Renal pelvis (tissue), 4 donors: ENCODE results near the gene UBAC2. TPM values are rescaled to one million over a fixed set of nuclear protein-coding genes. Genes with fewer than 3 reads are reported as not detected.
"Not testable (repeated sequence)": the region's sequence is repeated elsewhere in the genome, so short reads cannot be mapped to it uniquely, and the experiment has no call there.

ENCODE experiments used
- DNase-seq: peaks from one replicate; pipeline ENCODE4 v3.0.0-alpha.2; 2013
- polyA plus RNA-seq, 3 donors: library from polyadenylated mRNA; unstranded; fragments of 120-200 nt; gene quantifications; one replicate each; pipeline ENCODE4 v1.2.1, GENCODE V29; 2013; ENCODE audit not compliant: insufficient read length in 3 of 3

UBAC2 gene
- polyA plus RNA-seq, 3 donors, result 89.9 to 91.8 (median 90.7) TPM

DNA sequence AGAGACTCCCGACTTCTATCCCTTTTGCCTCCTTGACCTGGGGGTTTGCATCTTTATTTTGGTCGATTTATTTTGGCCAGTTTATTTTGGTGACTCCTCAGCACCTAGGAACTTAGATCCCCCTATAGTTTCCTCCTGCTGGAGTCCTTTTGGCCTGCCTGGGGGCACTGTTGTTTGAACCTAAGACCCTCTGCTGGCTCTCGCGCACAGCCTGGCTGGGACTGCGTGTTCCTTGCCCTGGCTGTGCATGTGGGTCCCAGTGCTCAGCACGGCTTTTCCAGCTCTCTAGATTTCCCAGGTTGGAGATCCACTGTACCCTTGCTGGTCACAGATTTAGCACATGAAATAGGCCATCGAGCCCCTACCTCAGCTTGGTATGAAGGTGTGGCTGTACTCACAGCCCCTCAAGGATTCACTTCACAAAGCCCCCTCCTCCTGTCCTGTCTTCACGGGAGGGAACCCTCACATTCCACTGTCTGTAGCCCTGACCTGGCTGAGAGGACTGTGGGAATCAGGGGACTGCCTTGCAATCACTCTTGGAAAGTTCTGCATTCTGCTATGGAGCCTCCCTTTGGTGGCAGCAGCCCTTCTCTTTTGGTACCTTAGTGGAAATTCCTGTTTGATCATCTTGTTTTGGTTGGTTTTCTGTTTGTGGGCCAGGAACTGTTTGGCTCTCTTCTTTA is 8.3 kb downstream of the UBAC2 start:
- DNase-seq, result no peak

DNA sequence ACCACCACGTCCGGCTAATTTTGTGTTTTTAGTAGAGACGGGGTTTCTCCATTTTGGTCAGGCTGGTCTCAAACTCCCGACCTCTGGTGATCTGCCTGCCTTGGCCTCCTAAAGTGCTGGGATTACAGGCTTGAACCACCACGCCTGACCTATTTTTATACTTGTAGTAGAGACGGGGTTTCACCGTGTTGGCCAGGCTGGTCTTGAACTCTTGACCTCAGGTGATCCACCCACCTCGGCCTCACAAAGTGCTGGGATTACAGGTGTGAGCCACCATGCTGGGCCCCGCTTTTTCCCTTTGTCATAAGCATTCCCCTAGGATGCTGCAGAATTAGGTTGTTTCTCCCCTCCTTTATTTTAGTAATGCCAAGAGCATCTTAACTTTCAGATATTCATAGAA is 10.0 kb downstream of the UBAC2 start:
- DNase-seq, result not testable (repeated sequence)

DNA sequence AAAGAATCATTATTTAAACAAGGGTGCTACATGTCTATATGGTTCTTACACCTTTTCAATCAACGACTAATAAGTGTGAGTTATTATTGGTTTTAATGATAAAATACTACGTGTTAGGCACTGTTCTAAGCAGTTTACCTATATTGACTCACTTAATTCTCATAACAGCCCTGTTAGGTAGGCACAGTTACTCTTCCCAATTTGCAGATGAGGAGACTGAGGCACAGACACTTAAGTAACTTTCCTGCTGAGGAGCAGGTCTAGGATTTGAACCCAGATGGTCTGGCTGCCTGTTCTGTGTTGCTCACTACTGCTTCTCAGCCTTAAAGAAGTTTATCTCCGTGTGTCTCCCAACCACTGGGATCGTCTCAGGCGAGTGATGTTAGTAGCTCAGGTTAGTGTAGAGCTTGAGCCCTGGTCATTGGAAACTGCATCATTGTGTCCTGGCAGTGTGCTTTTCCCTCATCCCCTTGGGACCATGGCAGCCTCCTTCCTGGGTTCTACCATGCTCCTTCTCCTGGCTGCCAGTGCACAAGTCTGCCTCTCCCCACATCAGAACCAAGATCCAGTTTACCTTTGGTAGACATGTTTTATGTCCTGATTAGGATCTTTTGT is 10.9 kb downstream of the UBAC2 start:
- no peak for DNase-seq

DNA sequence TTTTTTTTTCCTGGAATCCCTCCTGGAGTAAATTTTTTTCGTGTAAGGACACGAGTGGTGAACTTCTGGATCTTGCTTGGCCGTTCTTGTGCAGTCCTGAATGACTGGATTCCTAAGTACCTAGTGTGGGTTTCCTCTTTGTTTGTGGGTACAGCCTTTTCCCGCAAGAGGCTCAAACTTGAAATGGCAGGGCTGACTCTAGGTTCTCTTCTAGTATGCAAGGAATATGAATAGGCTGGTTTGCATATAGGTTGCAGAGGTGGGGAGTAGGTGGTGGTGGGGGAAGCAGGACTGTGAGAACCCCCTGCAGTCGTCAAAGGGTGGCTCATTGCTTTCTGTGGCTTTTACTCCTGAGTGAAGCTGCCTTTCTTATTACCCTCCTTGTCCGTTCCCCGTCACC is 13.6 kb downstream of the UBAC2 start:
- DNase-seq, result no peak

DNA sequence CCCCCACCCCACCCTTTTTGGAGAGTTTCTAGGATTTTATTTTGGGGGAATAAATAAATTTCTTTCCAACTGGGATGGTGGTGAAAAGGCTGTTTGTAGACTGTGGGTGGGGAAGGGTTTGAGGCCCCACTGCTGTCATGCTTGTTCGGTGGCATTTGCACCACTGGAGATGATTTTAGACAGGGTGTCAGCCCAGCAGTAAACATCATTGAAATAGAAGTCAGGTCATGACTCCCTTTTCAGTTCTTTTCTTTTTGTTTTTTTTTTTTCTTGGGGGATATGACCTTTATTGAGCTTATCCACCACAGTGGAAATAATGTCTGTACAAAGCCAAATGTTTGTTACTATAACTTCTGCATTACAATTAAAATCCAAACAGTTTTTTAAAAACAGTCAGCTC is 14.1 kb downstream of the UBAC2 start:
- no peak for DNase-seq

DNA sequence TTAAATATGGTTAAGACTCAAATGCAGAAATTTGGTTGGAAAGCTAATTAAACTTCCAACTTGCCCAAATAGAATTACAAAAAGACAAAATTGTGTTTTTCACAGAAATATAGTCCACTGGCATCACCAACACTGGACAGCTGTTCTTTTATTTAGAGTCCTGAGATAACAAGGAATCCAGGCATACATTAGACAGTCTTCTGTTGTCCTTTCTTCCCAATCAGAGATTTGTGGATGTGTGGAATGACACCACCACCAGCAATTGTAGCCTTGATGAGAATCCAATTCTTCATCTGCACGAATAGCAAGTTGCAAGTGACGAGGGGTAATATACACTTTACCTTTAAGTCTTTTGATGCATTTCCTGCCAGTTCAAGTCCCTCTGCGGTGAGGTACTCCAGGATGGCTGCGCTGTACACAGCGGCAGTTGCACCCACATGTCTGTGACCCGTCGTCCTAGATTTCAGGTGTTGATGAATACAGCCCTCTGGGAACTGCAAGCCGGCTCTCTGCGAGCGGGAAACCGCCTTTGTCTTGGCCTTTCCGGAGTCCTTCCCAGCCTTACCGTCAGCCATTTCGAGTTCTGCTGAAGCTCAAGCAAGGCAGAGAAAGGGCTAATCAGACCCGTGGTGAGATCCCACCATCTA is 14.7 kb downstream of the UBAC2 start:
- no peak for DNase-seq

DNA sequence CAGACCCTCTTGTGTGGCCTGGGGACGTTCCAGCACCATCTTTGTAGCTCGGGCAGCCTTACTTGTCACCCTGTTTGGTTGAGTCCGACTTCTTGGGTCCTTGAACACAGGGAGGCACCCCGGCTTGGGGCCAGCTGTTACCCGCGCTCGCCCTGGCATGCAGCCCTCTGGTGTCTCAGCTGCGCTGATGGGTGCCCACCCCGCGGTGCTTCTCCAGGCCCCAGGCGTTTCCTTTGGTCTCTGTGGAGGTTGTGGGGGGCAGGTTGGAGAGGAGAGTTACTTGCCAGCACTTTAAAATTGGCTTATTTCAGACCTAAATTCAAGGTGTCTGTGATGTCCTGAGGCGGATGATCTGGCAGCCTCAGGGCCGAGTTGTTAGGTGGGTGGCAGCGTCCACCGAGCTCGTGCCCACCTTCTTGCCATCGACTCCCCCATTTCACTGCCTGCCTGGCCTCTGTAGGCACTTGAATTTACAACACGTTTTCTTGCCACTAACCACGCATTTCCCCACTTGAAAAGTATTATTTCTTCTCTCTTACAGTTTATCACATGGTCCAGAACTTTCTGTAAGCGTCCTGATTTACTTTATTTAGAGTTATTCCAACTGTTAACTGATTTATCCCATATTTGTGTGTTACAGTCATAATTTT is 16.9 kb downstream of the UBAC2 start:
- no peak for DNase-seq

DNA sequence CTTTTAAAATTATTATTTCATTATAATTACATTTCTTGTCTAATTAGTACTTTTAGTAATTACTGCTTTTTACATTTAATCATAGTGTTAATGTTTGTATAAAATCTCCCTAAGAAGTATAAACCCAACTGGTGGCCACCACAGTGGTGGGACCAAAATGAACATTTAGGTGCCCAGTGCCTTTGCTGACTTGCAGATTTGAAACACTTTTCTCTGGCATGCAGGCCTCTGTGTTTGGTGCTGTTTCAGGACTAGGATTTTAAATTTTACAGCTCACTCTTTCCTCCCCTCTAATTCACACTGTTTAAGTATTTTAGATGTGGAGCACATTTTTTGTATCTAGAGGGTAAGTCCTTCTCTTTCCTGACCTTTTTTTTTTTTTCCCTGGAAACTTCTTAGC is 17.5 kb downstream of the UBAC2 start:
- DNase-seq, result no peak

DNA sequence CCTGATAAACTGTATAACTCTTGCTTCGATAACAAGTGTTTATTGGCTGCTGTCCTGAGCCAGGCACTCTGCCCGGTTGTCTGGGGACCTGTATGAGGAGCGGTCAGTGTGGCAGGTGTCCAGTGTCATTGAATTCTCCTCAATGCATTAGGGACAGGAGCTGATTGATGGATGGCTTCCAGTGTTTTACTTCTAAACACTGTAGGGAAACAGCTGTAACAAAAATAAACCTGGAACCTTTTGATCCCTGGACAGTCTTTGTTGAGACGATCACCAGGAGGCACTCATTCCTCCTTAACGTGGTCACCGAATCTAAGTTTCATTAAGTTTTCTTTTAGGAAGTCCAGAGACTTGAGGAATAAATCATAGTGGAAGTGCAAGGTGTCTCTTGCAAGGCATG is 17.9 kb downstream of the UBAC2 start:
- peak; percentile 35 for DNase-seq

DNA sequence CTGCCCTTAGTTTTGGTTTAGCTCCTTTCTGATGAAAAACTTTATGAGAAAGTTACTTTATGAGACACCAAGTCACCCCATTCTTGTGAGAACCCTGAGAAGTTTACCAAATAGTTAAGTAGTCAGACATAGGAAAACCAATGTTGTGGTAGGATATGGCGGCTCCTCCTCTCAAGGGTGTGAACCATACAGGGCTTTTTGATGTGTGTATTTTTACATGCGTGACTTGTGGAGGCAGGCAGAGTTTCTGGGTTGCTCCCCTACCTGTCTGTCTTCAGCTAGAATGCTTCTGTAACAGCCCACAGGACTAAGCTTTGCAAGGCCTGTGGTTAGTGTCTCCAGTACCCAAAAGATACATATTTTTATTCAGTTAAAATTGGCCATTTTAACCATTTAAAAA is 18.3 kb downstream of the UBAC2 start:
- DNase-seq, result no peak

DNA sequence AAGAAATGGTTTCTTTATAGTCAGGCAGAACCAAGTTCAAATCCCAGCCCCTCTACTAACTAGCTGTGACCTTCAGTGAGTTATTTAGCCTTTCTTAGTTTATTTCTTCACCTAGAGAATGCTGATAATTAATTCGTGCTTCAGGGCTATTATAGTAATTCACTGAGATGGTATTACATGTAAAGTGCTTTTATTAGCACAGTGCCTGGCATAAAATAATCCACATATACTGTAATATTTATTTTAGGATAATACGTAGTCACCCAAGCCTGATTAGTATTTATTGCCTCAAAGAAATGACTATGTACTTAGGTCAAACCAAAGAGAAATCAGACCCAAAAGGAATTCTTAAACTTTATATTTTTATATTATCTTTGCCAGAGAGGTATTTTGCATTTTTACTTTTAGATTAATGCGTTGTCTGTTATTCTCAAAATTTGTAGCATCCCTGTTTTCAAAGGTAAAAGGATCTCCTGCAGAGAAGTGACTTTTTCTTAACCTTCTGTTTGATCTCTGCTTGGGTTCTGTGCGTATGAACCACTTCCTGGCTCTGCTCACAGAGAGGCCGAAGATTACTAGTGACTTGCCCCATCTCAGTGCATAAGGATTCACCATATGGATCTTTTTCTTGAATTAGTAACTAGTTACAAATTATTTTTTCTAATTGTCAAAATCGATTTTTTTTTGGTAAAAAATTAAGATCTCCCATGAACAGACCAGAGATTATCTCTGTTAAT is 19.7 kb downstream of the UBAC2 start:
- DNase-seq, result no peak

DNA sequence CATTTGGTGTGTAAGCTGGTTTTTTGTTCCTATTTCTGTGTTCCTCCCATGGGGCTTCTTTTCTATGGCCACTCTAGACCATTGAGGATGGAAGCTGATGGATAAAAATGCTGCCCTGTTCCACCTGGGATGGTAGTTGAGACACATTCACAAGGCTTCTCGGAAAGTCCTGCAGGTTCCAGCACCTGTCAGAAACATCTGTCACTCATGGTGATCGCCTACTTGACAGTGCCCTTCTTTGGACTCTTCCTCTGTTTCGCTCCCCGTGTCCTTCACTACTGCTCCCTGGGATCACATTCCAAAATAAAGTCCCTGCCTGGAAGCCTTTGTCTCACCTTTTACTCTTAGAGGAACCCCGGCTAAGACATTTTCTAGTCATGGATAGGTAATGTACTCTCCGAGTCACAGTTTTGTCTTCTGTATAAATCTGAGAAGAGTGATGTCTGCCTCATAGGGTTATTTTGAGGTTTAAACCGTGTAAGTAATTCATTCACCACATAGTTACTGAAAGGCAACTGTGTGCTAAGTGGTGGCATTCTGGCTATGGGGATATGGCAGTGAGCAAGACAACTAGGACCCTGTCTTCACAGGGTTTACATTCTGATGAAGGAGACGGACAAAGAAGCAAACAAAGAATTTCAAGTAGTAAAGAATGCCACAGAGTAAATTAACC is 21.0 kb downstream of the UBAC2 start:
- DNase-seq, result no peak

DNA sequence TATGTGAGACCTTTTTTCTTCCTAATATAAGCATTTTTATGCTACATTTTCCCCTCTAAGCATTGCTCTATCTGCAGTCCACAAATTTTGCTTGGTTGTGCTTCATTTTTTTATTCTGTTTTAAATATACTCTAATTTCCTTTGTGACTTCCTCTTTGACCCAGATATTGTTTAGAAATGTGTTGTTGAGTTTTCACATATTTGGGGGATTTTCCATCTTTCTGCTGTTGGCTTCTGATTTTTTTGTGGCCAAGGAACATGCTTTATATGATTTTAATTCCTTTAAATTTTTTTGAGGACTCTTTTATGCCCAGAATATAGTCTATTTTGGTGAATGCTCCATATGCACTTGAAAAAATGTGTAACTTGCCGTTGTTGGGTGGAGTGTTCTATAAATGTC is 22.9 kb downstream of the UBAC2 start:
- DNase-seq, result no peak

DNA sequence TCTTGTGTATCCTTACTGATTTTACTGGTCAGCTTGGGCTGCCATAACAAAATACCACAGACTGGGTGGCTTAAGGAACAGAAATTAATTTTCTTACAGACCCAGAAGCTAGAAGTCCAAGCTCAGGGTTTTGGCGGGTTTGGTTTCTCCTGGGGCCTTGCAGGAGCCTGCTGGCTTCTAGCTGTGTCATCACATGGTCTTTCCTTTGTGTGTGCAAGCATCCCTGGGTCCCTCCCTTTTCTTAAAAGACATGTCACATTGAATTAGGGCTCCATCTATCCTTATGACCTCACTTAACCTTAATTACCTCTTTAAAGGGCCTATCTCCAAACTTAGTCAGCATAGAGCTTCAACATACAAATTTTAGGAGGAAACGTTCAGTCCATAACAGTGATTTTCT is 23.4 kb downstream of the UBAC2 start:
- DNase-seq, result no peak

DNA sequence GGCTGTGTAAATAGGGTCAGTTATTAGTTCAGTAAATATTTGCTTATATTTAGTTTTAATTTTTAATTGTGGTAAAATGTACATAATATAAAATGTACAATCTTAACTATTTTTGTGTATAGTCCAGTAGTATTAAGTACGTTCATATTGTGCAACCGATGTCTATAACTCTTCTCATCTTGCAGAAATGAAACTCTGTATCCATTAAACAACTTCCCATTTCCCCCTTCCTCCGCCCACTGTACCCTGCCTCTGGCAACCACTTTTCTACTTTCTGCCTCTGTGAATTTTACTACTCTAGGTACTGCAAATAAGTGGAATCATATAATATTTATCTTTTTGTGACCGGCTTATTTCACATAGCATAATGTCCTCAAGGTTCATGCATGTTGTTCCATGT is 24.4 kb downstream of the UBAC2 start:
- no peak for DNase-seq

DNA sequence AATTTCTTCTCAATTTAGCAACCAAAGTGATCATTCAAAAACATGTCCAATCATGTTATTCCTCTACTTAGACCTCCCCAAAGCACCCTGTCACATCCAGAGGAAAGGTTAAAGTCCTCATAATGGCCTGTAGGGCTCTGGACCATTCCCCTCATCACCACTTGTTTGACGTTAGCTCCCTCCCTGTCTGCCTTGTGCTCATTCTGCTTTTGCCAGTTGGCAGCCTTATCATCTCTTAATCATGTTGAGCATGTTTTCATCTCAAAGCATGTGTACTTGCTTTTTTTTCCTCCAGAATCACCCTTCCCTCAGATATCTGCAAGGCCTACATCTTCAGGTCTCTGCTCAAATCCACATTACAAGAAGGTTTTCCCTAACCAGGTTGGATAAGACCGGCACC is 25.9 kb downstream of the UBAC2 start:
- no peak for DNase-seq

DNA sequence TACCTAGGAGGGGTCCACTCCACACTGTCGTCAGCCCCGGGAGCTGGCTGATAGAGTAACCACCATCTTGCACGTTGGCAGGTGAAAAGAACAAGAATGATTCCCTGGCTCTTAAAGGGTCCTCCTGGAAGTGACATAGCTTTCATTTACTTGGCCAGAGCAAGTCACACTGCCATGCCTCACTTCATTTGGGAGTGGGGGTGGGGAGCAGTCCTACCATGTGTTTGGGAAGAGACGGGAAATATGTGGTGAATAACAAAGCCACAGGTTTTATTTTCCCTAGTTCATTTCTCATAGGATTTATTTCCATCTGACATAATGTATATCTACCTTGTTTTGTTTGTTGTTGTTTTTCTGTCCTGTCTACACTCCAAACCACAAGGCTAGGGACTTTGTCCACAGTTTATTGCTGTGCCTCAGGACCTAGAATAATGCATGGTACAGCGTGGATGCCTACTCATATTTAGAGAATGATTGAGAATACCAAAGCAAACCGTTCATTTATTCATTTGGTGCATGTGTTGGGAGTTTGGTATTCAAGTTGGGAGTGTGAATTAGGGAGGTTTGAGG is 26.8 kb downstream of the UBAC2 start:
- no peak for DNase-seq

DNA sequence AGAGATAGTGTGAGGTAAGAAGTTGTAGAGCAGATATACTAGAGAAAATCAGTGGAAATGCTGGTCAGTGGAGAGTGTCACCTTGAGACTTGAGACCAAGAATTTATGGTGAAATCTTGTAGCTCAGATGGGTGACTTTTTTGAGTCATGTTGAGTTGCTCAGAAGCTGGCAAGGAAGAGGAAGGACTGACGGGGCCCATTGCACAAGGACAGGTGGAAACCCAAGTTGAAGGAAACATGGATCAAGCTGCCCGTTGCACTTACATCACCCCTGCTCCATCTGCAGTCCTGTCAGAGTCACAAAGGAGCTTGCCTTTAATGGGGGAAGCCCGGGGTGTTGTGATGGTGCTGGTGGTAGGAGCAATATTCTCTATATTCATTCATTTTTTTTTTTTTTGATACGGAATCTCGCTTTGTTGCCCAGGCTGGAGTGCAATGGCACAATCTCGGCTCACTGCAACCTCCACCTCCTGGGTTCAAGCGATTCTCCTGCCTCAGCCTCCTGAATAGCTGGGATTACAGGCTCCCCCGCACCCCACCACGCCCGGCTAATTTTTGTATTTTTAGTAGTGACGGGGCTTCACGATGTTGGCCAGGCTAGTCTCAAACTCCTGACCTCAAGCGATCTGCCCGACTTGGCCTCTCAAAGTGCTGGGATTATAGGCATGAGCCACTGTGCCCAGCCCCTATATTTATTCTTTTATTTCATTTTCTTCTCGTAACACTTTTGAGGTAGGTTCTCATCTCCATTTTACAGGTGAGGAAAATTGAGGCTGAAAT is 27.4 kb downstream of the UBAC2 start:
- no peak for DNase-seq

DNA sequence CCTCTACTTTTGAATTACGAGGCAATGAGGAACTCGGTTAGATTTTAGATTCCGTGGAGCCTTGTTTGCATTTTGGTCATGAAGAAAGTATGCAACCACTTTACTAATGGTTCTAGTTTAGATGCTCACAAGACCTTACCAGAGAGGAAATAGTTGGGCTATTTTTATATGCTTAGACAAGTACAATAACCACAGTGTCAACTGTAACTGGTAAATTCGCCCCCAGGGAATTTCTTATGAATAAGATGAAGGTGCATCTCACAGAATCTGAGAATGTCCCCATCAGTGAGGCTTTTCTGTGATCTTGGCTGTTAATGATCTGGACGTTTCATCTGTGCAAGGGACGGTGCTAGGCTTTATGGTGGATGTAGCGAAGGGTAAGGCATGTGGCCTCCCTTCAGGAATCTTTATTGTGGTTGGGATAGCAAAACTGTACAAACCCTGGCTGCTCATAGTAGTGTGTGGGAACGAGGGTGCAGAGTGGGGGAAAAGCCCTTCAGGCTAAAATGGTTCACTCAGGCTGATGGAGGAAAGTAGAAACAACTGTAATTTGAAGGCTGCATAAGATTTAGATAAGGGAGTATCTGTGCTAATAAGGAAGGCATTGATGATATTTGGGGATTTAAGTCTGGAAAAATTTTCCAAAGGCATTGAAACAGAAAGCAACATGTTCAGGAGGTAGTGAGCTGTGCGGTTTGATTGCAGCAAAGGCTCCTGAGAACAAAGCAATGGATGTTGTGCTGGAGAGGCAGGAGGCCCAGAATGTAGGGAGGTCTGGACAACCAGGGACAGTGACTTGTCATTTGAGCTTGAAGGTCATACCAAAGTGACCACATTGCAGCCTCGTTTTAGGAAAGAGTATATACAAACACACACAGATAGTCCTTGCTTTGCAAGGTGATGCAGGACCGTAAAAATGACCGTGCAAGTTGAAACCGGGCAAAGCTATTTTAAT is 28.4 kb downstream of the UBAC2 start:
- no peak for DNase-seq
